PC-3 (cell line): ENCODE measurements around the gene MUS81. TPM values are rescaled to one million over a fixed set of nuclear protein-coding genes. Genes with fewer than 3 reads are reported as not detected.
A peak's percentile ranks its signal among the peaks of the same experiment; 100 is the strongest.

Experiments used
- ATAC-seq: fragments of 200-7000 bp; cut with Tn5 transposase; 2 replicates; pipeline ENCODE4 v1.9.1; 2020; ENCODE audit warnings: mild to moderate bottlenecking, moderate library complexity
- BruUV-seq: library from RNA; stranded (reverse); fragments of 400-500 nt; replicated peaks from 2 replicates; lab custom pipeline; 2021; lab: Mats Ljungman, UMichigan
- CTCF ChIA-PET: fragments of 300-600 bp; sonication (Branson Sonifier 250); formaldehyde crosslinking; loops from one replicate; lab custom pipeline; 2022; ENCODE audit warnings: antibody characterized with exemption; lab: Charles Lee
- POLR2A ChIA-PET: fragments of 300-600 bp; sonication (Branson Sonifier 250); formaldehyde crosslinking; loops from one replicate; lab custom pipeline; 2022; ENCODE audit warnings: antibody characterized with exemption; ENCODE audit not compliant: unreplicated experiment; lab: Charles Lee
- DNase-seq: peaks from one replicate; pipeline ENCODE4 v3.0.0-alpha.2; 2015
- H2AFZ ChIP-seq: fragments of 300-600 bp; sonication (generic); 2 replicates; pipeline ENCODE4 v1.6.0; 2016; ENCODE audit warnings: antibody characterized with exemption, low read length
- H3F3A ChIP-seq: fragments of 300-600 bp; sonication (generic); one replicate; pipeline ENCODE4 v1.6.0; 2017; ENCODE audit warnings: antibody characterized with exemption, low read length, control low read depth, mild to moderate bottlenecking; ENCODE audit not compliant: unreplicated experiment
- H3K27ac ChIP-seq: fragments of 300-600 bp; sonication (generic); 2 replicates; pipeline ENCODE4 v1.5.1; 2016; ENCODE audit warnings: mild to moderate bottlenecking, low read length
- H3K27me3 ChIP-seq: fragments of 300-600 bp; sonication (generic); 2 replicates; pipeline ENCODE4 v1.6.1; 2016; ENCODE audit warnings: low read length, mixed read lengths
- H3K36me3 ChIP-seq: fragments of 300-600 bp; sonication (generic); 2 replicates; pipeline ENCODE4 v1.6.1; 2016; ENCODE audit warnings: low read depth, mixed run types, low read length, mixed read lengths
- H3K4me1 ChIP-seq: fragments of 300-600 bp; sonication (generic); 2 replicates; pipeline ENCODE4 v1.5.1; 2016; ENCODE audit warnings: low read length; ENCODE audit not compliant: insufficient read depth
- H3K4me2 ChIP-seq: fragments of 300-600 bp; sonication (generic); 2 replicates; pipeline ENCODE4 v1.6.0; 2016; ENCODE audit warnings: low read length
- H3K4me3 ChIP-seq: fragments of 300-600 bp; sonication (generic); 2 replicates; pipeline ENCODE4 v1.5.1; 2016; ENCODE audit warnings: mild to moderate bottlenecking, low read length, mixed read lengths
- H3K79me2 ChIP-seq: fragments of 300-600 bp; sonication (generic); 2 replicates; pipeline ENCODE4 v1.6.1; 2017; ENCODE audit warnings: low read length, mixed read lengths
- H3K9ac ChIP-seq: fragments of 300-600 bp; sonication (generic); 2 replicates; pipeline ENCODE4 v1.6.0; 2016; ENCODE audit warnings: mild to moderate bottlenecking, low read length
- H3K9me2 ChIP-seq: fragments of 300-600 bp; sonication (generic); replicated peaks from 2 replicates; pipeline ENCODE4 v1.6.1; 2016; ENCODE audit warnings: mixed run types, low read length, mixed read lengths
- H3K9me3 ChIP-seq: fragments of 300-600 bp; sonication (generic); 2 replicates; pipeline ENCODE4 v1.6.1; 2016; ENCODE audit warnings: low read length, mixed read lengths
- H4K20me1 ChIP-seq: fragments of 300-600 bp; sonication (generic); 2 replicates; pipeline ENCODE4 v1.6.1; 2016; ENCODE audit warnings: low read length, mixed read lengths
- EZH2 ChIP-seq: fragments of 300-600 bp; sonication (generic); IDR thresholded peaks from one replicate; pipeline ENCODE4 v1.6.1; 2017; ENCODE audit warnings: antibody characterized with exemption, mild to moderate bottlenecking, low read length; ENCODE audit not compliant: unreplicated experiment
- EZH2phosphoT487 ChIP-seq: fragments of 300-600 bp; sonication (generic); IDR thresholded peaks from 2 replicates; pipeline ENCODE4 v1.6.1; 2018; ENCODE audit warnings: mild to moderate bottlenecking, antibody characterized with exemption, low read length, borderline replicate concordance
- intact Hi-C: fragments of 100-400 bp; cut with micrococcal nuclease; formaldehyde crosslinking; loops from 2 replicates; pipeline ENCODE4 v1.9.0; 2023
- total RNA-seq: library from RNA; depleted of rRNA; stranded (reverse); fragments of >200 nt; gene quantifications from 2 replicates; pipeline ENCODE4 v1.2.3, GENCODE V29; 2014
- TF ChIP-seq, protein P1 (sequence below): fragments of 300-600 bp; sonication (generic); conservative IDR thresholded peaks from 2 replicates; pipeline ENCODE4 v1.5.1; 2017; ENCODE audit warnings: antibody characterized with exemption, low read depth, mild to moderate bottlenecking, low read length

The MUS81 gene
- total RNA-seq, 1 experiment from 2014 or later, result 82.0 TPM

DNA sequence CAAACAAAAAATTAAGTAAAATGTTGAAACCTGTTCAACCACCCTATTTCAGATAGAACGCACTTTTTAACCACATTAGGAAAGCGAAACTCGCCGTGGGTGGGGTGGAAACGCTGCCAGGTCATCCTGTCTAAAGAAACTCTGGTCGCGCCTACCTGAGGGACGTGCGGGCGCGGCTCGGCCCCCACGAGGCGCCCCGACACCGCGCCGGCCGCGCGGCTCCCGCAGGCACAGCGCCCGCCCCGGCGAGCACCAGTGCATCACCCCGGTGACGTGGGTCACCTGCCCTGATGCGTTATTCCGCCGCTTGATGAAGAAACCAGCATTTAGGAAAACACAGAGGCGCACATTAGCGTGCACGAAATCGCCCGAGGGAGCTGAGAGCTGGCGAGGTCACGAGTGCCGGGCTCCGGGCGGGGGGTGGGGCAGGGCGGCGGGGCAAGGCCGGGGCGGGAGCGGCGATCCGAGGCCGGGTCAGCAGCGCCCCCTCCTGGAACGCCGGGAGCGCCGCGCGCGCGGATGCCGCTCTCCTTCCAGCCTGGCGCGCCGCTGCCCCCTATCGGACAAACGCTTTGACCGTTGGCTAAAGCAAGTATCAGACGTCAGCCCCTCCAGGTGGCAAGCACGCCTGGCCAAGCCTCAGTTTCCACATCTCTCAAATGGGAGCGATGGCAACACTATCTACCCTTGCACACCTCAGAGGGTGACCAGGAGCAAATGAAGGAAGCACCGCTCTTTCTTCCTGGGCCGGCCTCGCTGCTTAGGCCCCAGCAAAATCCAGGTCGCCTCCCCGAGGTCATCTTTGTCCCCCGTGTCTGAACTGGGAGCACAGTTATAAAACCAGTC lies 42.2 kb upstream of the MUS81 start:
- peak; percentile 85 for ATAC-seq
- intact Hi-C loops, result loop anchor here (1.0 kb wide), 4 partner anchors 38 to 112 kb away; partner anchors contain the start of gene AP5B1

DNA sequence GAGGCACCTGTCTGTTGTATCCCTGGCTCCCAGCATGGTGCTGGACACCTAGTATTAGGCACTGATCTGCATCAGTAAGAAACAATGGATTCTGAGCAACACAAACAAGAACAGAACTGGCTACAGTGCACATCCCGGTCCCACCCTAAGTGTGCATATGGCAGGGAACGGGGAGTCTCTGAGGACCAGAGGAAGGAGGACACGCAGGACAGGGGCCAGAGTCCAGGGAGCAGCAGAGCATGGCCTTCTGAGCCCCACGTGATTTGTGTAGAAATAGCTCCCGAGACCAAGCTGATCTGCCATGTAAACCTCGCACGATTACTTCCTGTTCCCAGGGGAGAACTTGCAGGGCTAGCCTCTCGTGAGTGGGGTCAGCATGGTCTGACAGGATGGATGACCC lies 39.1 kb upstream of the MUS81 start:
- H3K4me3 ChIP-seq, result no peak overlapping the region
- no peak overlapping the region for H3K9ac ChIP-seq
- ChIA-PET CTCF (no interaction called here), POLR2A (no interaction called here)
- no peaks in the 10 kb centered on the region for H3K27me3 ChIP-seq
- H3K27ac ChIP-seq, result no peak overlapping the region
- ATAC-seq (no peak), DNase-seq (no peak)
- no TSS peak for BruUV-seq
- H3K9me2 ChIP-seq, result no peaks in the 10 kb centered on the region
- intact Hi-C loops, result no loop called here
- H3K4me2 ChIP-seq, result no peak overlapping the region
- TF ChIP-seq, protein P1, sequence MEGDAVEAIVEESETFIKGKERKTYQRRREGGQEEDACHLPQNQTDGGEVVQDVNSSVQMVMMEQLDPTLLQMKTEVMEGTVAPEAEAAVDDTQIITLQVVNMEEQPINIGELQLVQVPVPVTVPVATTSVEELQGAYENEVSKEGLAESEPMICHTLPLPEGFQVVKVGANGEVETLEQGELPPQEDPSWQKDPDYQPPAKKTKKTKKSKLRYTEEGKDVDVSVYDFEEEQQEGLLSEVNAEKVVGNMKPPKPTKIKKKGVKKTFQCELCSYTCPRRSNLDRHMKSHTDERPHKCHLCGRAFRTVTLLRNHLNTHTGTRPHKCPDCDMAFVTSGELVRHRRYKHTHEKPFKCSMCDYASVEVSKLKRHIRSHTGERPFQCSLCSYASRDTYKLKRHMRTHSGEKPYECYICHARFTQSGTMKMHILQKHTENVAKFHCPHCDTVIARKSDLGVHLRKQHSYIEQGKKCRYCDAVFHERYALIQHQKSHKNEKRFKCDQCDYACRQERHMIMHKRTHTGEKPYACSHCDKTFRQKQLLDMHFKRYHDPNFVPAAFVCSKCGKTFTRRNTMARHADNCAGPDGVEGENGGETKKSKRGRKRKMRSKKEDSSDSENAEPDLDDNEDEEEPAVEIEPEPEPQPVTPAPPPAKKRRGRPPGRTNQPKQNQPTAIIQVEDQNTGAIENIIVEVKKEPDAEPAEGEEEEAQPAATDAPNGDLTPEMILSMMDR, result no peak
- TF ChIP-seq EZH2 (no peak), EZH2phosphoT487 (no peak)
- no peaks in the 10 kb centered on the region for H4K20me1 ChIP-seq
- no peaks in the 10 kb centered on the region for H3K79me2 ChIP-seq
- no peak overlapping the region for H2AFZ ChIP-seq
- H3F3A ChIP-seq, result no peaks in the 10 kb centered on the region
- H3K4me1 ChIP-seq, result peaks cover 4% of the 10 kb centered on the region; the same call in 1 of the 2 replicates
- no peaks in the 10 kb centered on the region for H3K36me3 ChIP-seq
- no peaks in the 10 kb centered on the region for H3K9me3 ChIP-seq

More for the DNA sequence above, 42.2 kb upstream of the MUS81 start:
- H3F3A ChIP-seq, result no peaks in the 10 kb centered on the region
- H4K20me1 ChIP-seq, result no peaks in the 10 kb centered on the region
- POLR2A ChIA-PET, result interaction anchor here (0.7 kb wide), 1 partner anchor 271 kb away, joined by 3 read pairs; no protein-coding TSS in a partner anchor
- H3K4me1 ChIP-seq, result peaks cover 4% of the 10 kb centered on the region; the same call in 1 of the 2 replicates
- no peaks in the 10 kb centered on the region for H3K9me2 ChIP-seq
- peak overlapping the region; percentile 84 for H2AFZ ChIP-seq
- no TSS peak for BruUV-seq
- no peaks in the 10 kb centered on the region for H3K9me3 ChIP-seq
- no peak for TF ChIP-seq EZH2phosphoT487
- TF ChIP-seq, protein P1, result peak; percentile 98
- peak overlapping the region; percentile 61 for H3K9ac ChIP-seq
- H3K4me3 ChIP-seq, result peak overlapping the region; percentile 77
- CTCF ChIA-PET, result interaction anchor here (0.6 to 3.6 kb wide), 11 partner anchors 9 to 549 kb away, joined by 3 to 44 read pairs (median 6); partner anchors contain the start of genes AP5B1 and KAT5
- no peaks in the 10 kb centered on the region for H3K36me3 ChIP-seq
- DNase-seq, result peak; percentile 94
- H3K79me2 ChIP-seq, result no peaks in the 10 kb centered on the region
- peak overlapping the region; percentile 52 for H3K27ac ChIP-seq
- peak overlapping the region; percentile 82 for H3K4me2 ChIP-seq
- no peaks in the 10 kb centered on the region for H3K27me3 ChIP-seq
